Activated naive CD8-positive, alpha-beta T cell treated with anti-CD3 and anti-CD28 coated beads for 36 hours (primary cell): ENCODE data around the gene TMEM170A. TPM values are rescaled to one million over a fixed set of nuclear protein-coding genes. Genes with fewer than 3 reads are reported as not detected.
A peak's percentile ranks its signal among the peaks of the same experiment; 100 is the strongest.
"Not testable (repeated sequence)": the region's sequence is repeated elsewhere in the genome, so short reads cannot be mapped to it uniquely, and the experiment has no call there.

ENCODE experiments used
- DNase-seq: peaks from one replicate; pipeline ENCODE4 v3.0.0; 2021
- H3K27ac Mint-ChIP-seq: one replicate; pipeline ENCODE4 v1.8.0; 2022; ENCODE audit warnings: mild to moderate bottlenecking, moderate library complexity, mixed read lengths
- H3K27me3 Mint-ChIP-seq: one replicate; pipeline ENCODE4 v1.8.0; 2022; ENCODE audit warnings: mild to moderate bottlenecking, mixed read lengths
- H3K36me3 Mint-ChIP-seq: one replicate; pipeline ENCODE4 v1.8.0; 2021; ENCODE audit warnings: mild to moderate bottlenecking, mixed read lengths
- H3K4me1 Mint-ChIP-seq: one replicate; pipeline ENCODE4 v1.8.0; 2021; ENCODE audit warnings: mixed read lengths
- H3K4me3 Mint-ChIP-seq: one replicate; pipeline ENCODE4 v1.8.0; 2022; ENCODE audit warnings: mild to moderate bottlenecking, moderate library complexity, mixed read lengths
- H3K9me3 Mint-ChIP-seq: one replicate; pipeline ENCODE4 v1.8.0; 2022; ENCODE audit warnings: mixed read lengths
- total RNA-seq, 2 experiments: library from RNA; stranded (reverse); gene quantifications; one replicate each; pipeline ENCODE4 v1.2.3, GENCODE V29; 2021

Gene TMEM170A
- total RNA-seq, 2 experiments from 2014 or later = 32.2 to 37.6 TPM

DNA sequence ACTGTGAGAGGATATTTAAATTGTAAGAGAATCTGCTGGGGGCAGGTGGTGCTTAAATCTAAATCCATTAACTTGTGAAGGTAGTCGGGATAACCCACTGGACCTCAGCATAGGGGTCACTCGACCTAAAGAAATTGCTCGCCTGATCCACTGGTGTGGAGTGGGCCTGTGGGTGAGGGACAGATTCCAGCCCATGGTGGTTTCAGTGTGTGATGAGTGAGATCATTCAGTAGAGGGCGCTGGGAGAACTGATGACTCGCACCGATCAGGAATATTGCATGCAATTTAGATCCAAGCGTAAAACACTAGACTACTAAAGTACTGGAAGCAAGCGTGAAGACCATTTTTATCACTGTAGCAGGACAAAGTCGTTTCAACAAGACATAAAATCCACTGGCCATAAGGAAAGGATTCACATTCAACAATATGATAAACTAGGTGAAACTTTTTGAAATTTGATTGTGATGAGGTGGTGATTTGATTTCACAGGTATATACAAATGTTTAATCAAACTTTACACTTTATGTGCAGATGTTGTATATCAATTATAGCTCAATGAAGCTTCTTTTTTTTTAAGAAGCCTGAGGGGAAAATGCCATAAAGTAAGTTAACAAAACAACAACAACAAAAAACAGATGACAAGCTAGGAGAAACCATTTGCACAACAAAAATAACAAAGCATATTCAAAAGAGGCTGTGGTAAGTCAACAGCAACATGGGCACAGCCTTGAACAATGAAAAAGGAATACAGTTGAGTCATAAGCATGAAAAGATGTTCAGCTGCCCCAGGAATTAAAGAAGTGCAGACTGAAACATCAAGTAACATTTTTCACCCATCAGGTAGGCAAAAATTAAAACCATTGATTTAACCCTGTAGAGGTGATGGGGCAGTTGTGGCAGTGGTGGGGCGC is 7.5 kb upstream of the TMEM170A start:
- no peak overlapping the region for H3K27ac Mint-ChIP-seq
- H3K4me3 Mint-ChIP-seq = no peak overlapping the region
- no peaks in the 10 kb centered on the region for H3K9me3 Mint-ChIP-seq
- no peak for DNase-seq
- no peaks in the 10 kb centered on the region for H3K27me3 Mint-ChIP-seq
- H3K36me3 Mint-ChIP-seq = no peaks in the 10 kb centered on the region
- peaks cover 4% of the 10 kb centered on the region for H3K4me1 Mint-ChIP-seq

DNA sequence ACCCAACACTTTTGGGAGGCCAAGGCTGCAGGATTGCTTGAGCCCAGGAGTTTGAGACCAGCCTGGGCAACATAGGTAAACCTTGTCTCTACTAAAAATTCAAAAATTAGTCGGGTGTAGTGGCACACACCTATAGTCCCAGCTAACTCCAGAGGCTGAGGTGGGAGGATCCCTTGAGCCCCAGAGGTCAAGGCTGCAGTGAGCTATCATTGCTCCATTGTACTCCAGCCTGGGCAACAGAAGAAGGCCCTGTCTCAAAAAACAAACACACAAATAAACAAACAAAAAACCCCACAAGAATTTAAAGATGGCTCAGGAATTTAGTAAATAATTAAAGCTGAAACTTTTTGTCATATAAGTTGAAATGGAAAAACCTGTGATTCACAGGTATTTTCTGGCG is 2.3 kb upstream of the TMEM170A start:
- Mint-ChIP-seq H3K27me3 (no peaks in the 10 kb centered on the region), H3K4me1 (peaks cover 22% of the 10 kb centered on the region), H3K4me3 (no peak overlapping the region), H3K9me3 (no peaks in the 10 kb centered on the region), H3K27ac (no peak overlapping the region), H3K36me3 (no peaks in the 10 kb centered on the region)
- DNase-seq = no peak

DNA sequence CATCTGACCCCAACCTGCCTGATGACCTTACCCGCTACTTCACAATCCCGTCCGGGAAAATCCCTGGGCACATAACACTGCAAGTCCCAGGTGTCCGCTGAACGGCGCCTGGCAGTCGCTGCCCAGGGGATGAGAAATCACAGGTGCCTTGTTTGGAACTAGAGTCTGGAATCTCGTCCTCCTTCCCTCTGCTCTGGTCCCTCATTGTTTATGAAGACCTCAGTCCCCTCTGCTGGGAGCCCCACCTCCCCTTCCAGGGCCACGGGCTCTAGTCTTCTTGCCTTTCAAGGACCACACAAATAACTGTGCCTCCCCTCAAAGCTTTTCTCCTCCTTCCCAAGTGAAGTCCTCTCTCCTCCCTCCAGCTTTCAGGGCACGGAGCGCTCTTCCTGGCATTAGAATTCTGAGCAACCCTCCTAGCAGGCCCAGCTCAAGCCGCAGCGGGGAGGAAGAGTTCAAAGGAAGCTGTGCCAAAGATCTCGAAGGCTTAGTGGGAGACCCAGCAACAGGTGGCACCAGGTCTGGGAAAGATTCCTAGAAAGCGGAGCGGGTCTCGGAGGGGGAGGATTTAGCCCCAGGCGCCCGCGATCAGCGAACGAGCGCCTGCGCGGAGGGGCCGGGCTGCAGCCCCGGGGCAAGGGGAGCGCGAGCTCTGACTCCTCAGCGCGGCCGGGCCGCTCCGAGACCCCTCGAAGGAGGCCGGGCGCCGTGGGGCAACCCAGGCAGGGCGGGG is 934 bp downstream of the TMEM170A start:
- Mint-ChIP-seq H3K27ac (peak overlapping the region; percentile 91), H3K4me3 (peak overlapping the region; percentile 96), H3K4me1 (peaks cover 41% of the 10 kb centered on the region)
- H3K9me3 Mint-ChIP-seq, H3K36me3 Mint-ChIP-seq, H3K27me3 Mint-ChIP-seq: not testable (repeated sequence)
- peak; percentile 39 for DNase-seq

DNA sequence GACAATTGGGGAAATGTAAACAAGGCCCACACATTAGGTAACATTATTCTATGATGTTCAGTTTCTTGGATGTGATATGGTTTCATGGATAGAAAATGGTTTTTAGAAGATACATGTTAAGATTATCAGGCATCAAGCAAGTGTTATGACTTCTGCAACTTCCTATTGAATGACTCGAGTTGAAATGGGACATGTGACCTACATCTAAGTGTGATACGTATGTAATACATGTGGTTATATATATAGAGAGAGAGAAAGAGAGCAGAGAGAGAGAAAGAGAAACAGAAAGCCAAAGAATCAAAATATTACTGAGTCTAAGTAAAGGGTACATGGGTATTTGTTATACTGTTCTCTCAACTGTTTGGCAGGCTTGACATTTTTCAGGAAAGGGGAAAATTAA is 1.7 kb downstream of the TMEM170A start:
- Mint-ChIP-seq H3K36me3 (peaks cover 9% of the 10 kb centered on the region), H3K4me3 (peak overlapping the region; percentile 96), H3K27me3 (no peaks in the 10 kb centered on the region), H3K9me3 (no peaks in the 10 kb centered on the region), H3K27ac (peak overlapping the region; percentile 91), H3K4me1 (peaks cover 45% of the 10 kb centered on the region)
- no peak for DNase-seq

DNA sequence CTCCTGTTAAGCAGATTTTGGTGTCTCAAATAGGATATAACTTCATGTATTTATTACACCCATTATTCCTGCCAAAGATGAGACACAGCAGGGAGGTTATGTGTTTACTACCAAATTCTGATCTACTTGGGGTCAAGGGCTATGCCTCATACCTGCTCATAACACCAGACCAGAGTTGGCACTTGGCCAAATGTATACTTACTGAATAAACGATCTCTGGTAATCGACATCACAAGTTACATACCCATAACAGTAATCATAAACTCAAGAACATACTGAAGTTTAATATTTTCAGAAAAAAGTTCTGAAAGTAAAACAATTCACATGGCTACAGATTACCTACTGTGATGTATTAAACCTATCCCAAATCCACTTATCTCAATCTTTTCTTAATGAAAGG is 2.9 kb downstream of the TMEM170A start:
- H3K9me3 Mint-ChIP-seq = no peaks in the 10 kb centered on the region
- no peak overlapping the region for H3K27ac Mint-ChIP-seq
- no peak for DNase-seq
- no peak overlapping the region for H3K4me3 Mint-ChIP-seq
- H3K4me1 Mint-ChIP-seq = peaks cover 50% of the 10 kb centered on the region
- no peaks in the 10 kb centered on the region for H3K27me3 Mint-ChIP-seq
- peaks cover 9% of the 10 kb centered on the region for H3K36me3 Mint-ChIP-seq

DNA sequence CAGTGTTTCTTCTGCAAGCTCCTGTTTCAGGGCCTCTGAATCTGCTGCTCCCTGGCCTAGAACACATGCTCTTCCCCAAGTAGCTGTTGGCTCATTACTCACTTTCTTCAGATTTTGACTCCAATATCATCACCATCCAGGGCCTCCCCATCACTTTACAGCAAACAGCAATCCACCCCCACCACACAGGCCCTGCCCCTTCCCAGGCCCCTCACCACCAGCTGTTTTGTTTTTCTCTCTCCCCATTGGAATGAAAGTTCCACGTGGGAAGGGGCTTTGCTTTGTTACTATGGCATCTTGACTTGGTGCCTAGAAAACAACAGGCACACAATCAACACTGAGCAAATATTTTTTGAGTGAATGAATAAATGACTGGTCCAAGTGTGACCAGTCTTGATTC is 4.0 kb downstream of the TMEM170A start:
- no peak overlapping the region for H3K4me3 Mint-ChIP-seq
- H3K27ac Mint-ChIP-seq = no peak overlapping the region
- peaks cover 9% of the 10 kb centered on the region for H3K36me3 Mint-ChIP-seq
- peaks cover 51% of the 10 kb centered on the region for H3K4me1 Mint-ChIP-seq
- no peaks in the 10 kb centered on the region for H3K27me3 Mint-ChIP-seq
- DNase-seq = no peak
- H3K9me3 Mint-ChIP-seq = no peaks in the 10 kb centered on the region

DNA sequence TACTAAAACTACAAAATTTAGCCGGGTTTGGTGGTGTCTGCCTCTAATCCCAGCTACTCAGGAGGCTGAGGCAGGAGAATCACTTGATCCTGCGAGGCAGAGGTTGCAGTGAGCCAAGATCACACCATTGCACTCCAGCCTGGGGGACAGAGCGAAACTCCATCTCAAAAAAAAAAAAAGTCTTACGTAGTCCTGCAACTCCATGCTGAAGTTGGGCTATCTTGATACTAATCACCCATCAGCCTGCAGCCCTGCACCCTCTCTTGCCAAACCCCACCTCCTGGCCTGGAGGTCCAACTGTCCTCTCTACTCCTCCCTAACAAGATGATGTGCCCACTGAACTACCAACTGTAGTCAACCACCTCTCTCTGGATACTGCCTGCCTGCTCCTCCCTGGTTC is 4.8 kb downstream of the TMEM170A start:
- Mint-ChIP-seq H3K4me3 (no peak overlapping the region), H3K27me3 (no peaks in the 10 kb centered on the region), H3K9me3 (no peaks in the 10 kb centered on the region), H3K27ac (peak overlapping the region; percentile 55), H3K36me3 (peaks cover 9% of the 10 kb centered on the region), H3K4me1 (peaks cover 49% of the 10 kb centered on the region)
- DNase-seq = no peak

DNA sequence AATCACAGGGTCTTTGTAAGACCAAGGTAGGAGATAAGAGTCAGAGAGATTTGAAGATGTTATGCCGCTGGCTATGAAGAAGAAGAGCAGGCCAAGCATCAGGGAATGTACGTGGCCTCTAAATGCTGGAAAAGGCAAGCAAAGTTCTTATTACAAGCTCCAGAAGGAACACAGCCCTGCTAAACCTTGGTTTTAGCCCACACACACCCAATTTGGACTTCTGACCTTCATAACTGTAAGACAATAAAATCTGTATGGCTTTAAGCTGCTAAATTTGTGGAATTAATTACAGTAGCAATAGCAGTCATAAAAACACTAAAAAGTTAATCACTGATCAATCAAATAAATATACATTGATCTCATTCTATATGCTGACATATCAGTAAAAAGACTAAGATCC is 6.0 kb downstream of the TMEM170A start:
- peaks cover 52% of the 10 kb centered on the region for H3K4me1 Mint-ChIP-seq
- DNase-seq = no peak
- H3K27me3 Mint-ChIP-seq = no peaks in the 10 kb centered on the region
- H3K27ac Mint-ChIP-seq = no peak overlapping the region
- H3K4me3 Mint-ChIP-seq = no peak overlapping the region
- no peaks in the 10 kb centered on the region for H3K9me3 Mint-ChIP-seq
- H3K36me3 Mint-ChIP-seq = peaks cover 9% of the 10 kb centered on the region

DNA sequence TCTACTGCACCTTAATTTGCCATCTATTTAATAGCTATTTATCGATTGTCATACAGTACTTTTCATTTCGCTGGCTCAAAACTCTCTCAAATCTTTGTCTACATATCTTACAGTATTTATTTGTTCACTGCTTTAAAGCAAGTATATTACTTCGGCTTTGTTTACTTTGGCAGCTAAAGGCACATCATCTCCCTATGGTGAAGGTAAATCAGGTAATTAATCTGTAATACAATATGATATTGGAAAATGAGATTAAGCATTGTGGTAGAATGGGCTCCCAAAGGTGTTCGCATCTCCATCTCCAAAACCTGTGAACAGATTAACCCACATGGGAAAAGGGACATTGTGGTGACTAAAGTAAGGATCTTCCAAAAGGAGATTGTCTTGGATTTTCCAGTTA is 6.5 kb downstream of the TMEM170A start:
- Mint-ChIP-seq H3K27ac (no peak overlapping the region), H3K36me3 (peaks cover 9% of the 10 kb centered on the region), H3K4me3 (no peak overlapping the region), H3K4me1 (peaks cover 49% of the 10 kb centered on the region), H3K9me3 (no peaks in the 10 kb centered on the region), H3K27me3 (no peaks in the 10 kb centered on the region)
- DNase-seq = no peak

DNA sequence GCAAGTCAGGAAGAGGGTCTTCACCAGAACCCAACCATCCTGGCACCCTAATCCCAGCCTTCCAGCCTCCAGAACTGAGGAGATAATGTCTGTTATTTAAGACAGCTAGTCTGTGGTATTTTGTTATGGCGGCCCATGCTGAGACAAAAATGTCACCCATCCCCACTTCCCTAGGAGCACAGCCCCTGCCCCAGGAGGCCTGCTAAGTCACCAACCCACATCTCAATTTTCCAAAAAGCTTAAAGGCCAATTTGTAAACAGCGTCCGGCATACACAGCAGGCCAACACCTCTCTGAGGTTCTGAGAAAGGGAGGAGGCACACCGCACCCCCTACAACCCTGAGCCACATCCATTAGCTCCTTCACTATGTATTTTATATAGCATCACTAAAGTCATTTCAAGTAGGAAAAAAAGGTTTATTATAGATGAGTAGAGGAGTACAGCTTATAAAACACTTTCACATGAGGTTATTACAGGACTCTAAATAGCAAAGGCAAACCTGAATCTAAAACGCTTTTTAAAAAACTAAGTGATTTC is 6.9 kb downstream of the TMEM170A start:
- no peaks in the 10 kb centered on the region for H3K27me3 Mint-ChIP-seq
- H3K36me3 Mint-ChIP-seq = peaks cover 9% of the 10 kb centered on the region
- no peak for DNase-seq
- H3K4me1 Mint-ChIP-seq = peaks cover 46% of the 10 kb centered on the region
- no peak overlapping the region for H3K4me3 Mint-ChIP-seq
- H3K9me3 Mint-ChIP-seq = no peaks in the 10 kb centered on the region
- no peak overlapping the region for H3K27ac Mint-ChIP-seq

DNA sequence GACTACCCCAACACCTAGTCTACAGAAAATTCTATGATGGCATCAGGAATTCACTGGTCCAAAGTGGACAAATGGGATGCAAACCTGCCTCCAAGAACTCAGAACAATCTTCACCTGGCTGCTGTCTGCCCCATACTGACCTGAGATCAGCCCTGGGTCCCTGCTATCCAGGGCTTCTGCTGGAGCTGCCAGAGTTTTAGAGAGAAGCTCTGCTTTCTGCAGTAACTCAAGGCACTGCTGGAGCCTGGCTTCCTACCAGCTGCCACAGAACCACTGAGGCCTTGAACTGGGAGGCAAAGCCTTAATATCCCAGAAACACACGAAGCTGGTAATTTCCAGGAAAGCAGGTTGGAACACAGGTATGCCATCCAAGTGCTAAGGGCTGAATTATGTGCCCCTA is 7.5 kb downstream of the TMEM170A start:
- no peak for DNase-seq
- Mint-ChIP-seq H3K9me3 (no peaks in the 10 kb centered on the region), H3K4me3 (no peak overlapping the region), H3K27ac (no peak overlapping the region), H3K27me3 (no peaks in the 10 kb centered on the region), H3K36me3 (peaks cover 9% of the 10 kb centered on the region), H3K4me1 (peaks cover 41% of the 10 kb centered on the region)

DNA sequence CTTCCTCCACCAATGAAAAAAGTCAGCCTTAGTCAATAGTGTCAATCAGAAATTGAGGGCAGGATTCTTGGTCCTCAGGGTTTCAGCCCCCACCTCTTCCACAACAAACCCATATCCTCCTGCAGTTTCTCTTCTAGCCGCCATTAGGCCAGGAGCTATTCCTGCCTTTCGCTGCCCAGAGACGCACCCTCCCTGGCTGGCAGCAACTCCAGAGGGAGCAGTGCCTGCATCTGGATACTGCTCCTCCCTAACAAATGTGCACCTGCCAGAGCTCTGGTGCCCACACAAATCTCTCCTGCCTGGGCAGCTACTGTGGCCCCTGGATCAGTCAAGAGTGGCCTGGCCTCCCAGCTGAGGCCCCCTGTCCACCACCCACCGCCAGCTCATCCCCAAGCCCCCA is 8.0 kb downstream of the TMEM170A start:
- H3K9me3 Mint-ChIP-seq, H3K36me3 Mint-ChIP-seq, DNase-seq, H3K27ac Mint-ChIP-seq, H3K27me3 Mint-ChIP-seq, H3K4me3 Mint-ChIP-seq: not testable (repeated sequence)
- peaks cover 36% of the 10 kb centered on the region for H3K4me1 Mint-ChIP-seq

DNA sequence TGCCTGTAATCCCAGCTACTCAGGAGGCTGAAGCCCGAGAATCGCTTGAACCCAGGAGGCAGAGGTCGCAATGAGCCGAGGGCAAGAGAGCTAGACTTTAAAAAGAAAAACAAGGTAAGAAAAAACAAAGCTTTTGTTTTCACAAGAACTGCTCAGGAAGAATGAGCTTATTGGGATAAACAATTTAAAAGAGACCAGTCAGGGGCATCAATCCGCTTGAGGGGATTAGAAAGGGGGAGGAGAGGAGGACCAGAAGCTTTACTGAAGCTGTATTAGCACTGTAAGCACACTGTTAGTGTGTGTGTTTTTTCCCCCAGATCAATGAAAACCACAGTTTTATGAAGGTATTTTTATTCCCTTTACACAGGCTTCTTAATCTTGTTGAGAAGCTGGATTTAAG is 8.8 kb downstream of the TMEM170A start:
- DNase-seq = no peak
- peaks cover 30% of the 10 kb centered on the region for H3K4me1 Mint-ChIP-seq
- no peaks in the 10 kb centered on the region for H3K9me3 Mint-ChIP-seq
- H3K4me3 Mint-ChIP-seq = no peak overlapping the region
- H3K27me3 Mint-ChIP-seq = no peaks in the 10 kb centered on the region
- peaks cover 17% of the 10 kb centered on the region for H3K36me3 Mint-ChIP-seq
- H3K27ac Mint-ChIP-seq = no peak overlapping the region

DNA sequence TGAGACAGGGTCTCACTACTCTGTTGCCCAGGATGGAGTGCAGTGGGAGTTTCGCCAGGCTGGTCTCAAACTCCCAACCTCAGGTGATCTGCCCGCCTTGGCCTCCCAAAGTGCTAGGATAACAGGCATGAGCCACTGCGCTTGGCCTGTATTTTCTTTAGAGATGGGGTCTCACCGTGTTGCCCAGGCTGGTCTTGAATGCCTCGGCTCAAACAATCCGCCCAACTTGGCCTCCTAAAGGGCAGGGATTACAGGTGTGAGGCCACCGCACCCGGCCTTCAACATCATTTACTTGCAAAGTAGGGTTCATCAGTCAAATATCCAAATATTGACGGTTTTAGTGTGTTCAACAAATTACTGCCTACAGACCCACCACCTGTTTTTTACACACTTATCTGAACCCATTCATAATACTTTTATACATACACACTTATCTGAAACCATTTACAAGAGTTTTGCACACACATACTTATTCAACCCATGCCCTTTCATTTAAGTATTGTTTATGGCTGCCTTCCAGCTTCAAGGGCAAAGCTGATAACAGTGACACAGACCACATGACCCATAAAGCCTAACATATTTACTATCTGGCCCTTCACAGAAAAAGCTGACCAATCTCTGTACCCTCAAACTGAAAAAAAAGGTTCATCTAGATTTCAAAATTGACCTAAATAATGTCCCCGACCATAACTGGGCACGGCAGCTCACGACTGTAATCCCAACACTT is 11.9 kb downstream of the TMEM170A start:
- Mint-ChIP-seq H3K9me3 (no peaks in the 10 kb centered on the region), H3K36me3 (peaks cover 12% of the 10 kb centered on the region), H3K27ac (no peak overlapping the region), H3K4me3 (no peak overlapping the region), H3K27me3 (no peaks in the 10 kb centered on the region), H3K4me1 (peaks cover 13% of the 10 kb centered on the region)
- no peak for DNase-seq

DNA sequence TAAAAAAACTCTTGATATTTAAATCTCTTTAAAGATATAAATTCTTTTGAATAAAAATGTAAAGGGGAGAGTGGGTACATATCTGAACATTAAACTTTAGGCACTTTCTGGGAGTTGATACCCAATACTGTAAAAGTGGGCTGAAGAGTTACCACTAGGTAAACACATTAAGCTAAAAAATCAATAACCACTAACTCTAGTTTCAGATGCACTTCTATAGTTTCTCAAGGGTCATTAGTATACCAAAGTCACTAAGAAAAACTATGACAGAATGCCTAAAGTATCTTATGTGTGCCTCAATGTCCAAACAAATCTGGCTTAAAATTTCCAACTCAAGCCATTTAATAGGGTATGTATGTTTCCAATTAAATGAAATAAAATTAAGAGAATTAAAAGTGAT is 18.1 kb downstream of the TMEM170A start:
- Mint-ChIP-seq H3K9me3 (no peaks in the 10 kb centered on the region), H3K27ac (no peak overlapping the region), H3K4me3 (no peak overlapping the region)

More for the DNA sequence above, 18.1 kb downstream of the TMEM170A start:
- no peaks in the 10 kb centered on the region for H3K4me1 Mint-ChIP-seq
- DNase-seq = no peak
- H3K36me3 Mint-ChIP-seq = peaks cover 14% of the 10 kb centered on the region
- H3K27me3 Mint-ChIP-seq = no peaks in the 10 kb centered on the region
